K562 (cell line): ENCODE results near the gene MFSD11. TPM values are rescaled to one million over a fixed set of nuclear protein-coding genes. Genes with fewer than 3 reads are reported as not detected.
A peak's percentile ranks its signal among the peaks of the same experiment; 100 is the strongest.

Experiments used
- ARID2 ChIP-seq: fragments of 450-650 bp; IDR thresholded peaks from 2 replicates; pipeline ENCODE4 v1.6.1; 2017; ENCODE audit warnings: antibody characterized with exemption, mild to moderate bottlenecking
- CBFA2T3 ChIP-seq: fragments of 450-650 bp; IDR thresholded peaks from 2 replicates; pipeline ENCODE4 v1.6.1; 2017
- CEBPB ChIP-seq: fragments of 450-650 bp; IDR thresholded peaks from 2 replicates; pipeline ENCODE4 v1.6.1; 2016; ENCODE audit warnings: missing genetic modification characterization, missing compliant biosample characterization
- CXXC5 ChIP-seq: fragments of 250-450 bp; sonication (Bioruptor Pico); IDR thresholded peaks from 2 replicates; pipeline ENCODE4 v1.8.0; 2022; ENCODE audit warnings: inconsistent platforms, mild to moderate bottlenecking, moderate library complexity
- EWSR1 ChIP-seq: fragments of 450-650 bp; IDR thresholded peaks from 2 replicates; pipeline ENCODE4 v1.6.1; 2018; ENCODE audit warnings: borderline replicate concordance, mild to moderate bottlenecking, low read depth, moderate library complexity; ENCODE audit not compliant: partially characterized antibody
- GTF2E2 ChIP-seq: fragments of 200-800 bp; sonication (Bioruptor generic); IDR thresholded peaks from 2 replicates; pipeline ENCODE4 v1.6.1; 2016; ENCODE audit warnings: missing genetic modification characterization, missing compliant biosample characterization
- HBP1 ChIP-seq: fragments of 450-650 bp; formaldehyde crosslinking; IDR thresholded peaks from 2 replicates; pipeline ENCODE4 v1.4.0; 2022; ENCODE audit warnings: missing genetic modification characterization
- HDAC3 ChIP-seq: fragments of 450-650 bp; IDR thresholded peaks from 2 replicates; pipeline ENCODE4 v1.6.1; 2018; ENCODE audit warnings: borderline replicate concordance, mild to moderate bottlenecking, moderate library complexity; ENCODE audit not compliant: partially characterized antibody
- MAFK ChIP-seq: IDR thresholded peaks from 2 replicates; pipeline ENCODE4 v1.6.1; 2011; ENCODE audit warnings: low read length, improper control_type of control experiment
- MECOM ChIP-seq: fragments of 250-450 bp; sonication (Bioruptor Pico); IDR thresholded peaks from 2 replicates; pipeline ENCODE4 v1.8.0; 2022; ENCODE audit warnings: inconsistent platforms
- NELFE ChIP-seq: IDR thresholded peaks from 2 replicates; pipeline ENCODE4 v1.6.1; 2011; ENCODE audit warnings: mild to moderate bottlenecking; ENCODE audit not compliant: insufficient read depth, insufficient read length
- NFRKB ChIP-seq: fragments of 450-650 bp; IDR thresholded peaks from 2 replicates; pipeline ENCODE4 v1.6.1; 2016; ENCODE audit warnings: low read depth
- SPI1 ChIP-seq: IDR thresholded peaks from 2 replicates; pipeline ENCODE4 v1.6.1; 2011; ENCODE audit warnings: low read depth, low read length, control low read depth, borderline replicate concordance
- ZNF23 ChIP-seq: fragments of 250-450 bp; sonication (Bioruptor Pico); IDR thresholded peaks from 2 replicates; pipeline ENCODE4 v1.4.0; 2020; ENCODE audit warnings: mild to moderate bottlenecking
- polyA plus RNA-seq, 8 experiments: library from polyadenylated mRNA; depleted of rRNA in 4 of 8; stranded (reverse) in 5 of 8; unstranded in 3 of 8; fragments of >200 nt; fragmentation: Nextera tagmentation in 2 of 8; fragmentation: Illumina TruSeq in 1 of 8; extraction: Ambion mirVana in 2 of 8; extraction: Trizol in 1 of 8; gene quantifications; 2 replicates each; pipeline versions ENCODE4 v1.2.1 to v1.2.3, GENCODE V29; 2011 to 2014; ENCODE audit warnings: inconsistent platforms in 1 of 8, missing spikeins in 1 of 8
- total RNA-seq, 7 experiments: library from RNA; depleted of rRNA in 6 of 7; stranded (reverse); fragments of >200 nt in 6 of 7; fragmentation: Illumina TruSeq in 2 of 7; extraction: Trizol in 2 of 7; gene quantifications; 2 replicates each; pipeline versions ENCODE4 v1.2.1 to v1.2.3, GENCODE V29; 2011 to 2021; ENCODE audit warnings: low replicate concordance in 1 of 7
- TF ChIP-seq, protein P1 (sequence below): fragments of 450-650 bp; IDR thresholded peaks from 2 replicates; pipeline ENCODE4 v1.6.1; 2016; ENCODE audit warnings: mild to moderate bottlenecking, moderate library complexity

The MFSD11 gene
- total and polyA plus RNA-seq, 9 of the 15 experiments (the other 6 are each of a cell fraction or from before 2014, with no cell fraction given) = 14.4 to 24.5 (median 19.9) TPM

DNA sequence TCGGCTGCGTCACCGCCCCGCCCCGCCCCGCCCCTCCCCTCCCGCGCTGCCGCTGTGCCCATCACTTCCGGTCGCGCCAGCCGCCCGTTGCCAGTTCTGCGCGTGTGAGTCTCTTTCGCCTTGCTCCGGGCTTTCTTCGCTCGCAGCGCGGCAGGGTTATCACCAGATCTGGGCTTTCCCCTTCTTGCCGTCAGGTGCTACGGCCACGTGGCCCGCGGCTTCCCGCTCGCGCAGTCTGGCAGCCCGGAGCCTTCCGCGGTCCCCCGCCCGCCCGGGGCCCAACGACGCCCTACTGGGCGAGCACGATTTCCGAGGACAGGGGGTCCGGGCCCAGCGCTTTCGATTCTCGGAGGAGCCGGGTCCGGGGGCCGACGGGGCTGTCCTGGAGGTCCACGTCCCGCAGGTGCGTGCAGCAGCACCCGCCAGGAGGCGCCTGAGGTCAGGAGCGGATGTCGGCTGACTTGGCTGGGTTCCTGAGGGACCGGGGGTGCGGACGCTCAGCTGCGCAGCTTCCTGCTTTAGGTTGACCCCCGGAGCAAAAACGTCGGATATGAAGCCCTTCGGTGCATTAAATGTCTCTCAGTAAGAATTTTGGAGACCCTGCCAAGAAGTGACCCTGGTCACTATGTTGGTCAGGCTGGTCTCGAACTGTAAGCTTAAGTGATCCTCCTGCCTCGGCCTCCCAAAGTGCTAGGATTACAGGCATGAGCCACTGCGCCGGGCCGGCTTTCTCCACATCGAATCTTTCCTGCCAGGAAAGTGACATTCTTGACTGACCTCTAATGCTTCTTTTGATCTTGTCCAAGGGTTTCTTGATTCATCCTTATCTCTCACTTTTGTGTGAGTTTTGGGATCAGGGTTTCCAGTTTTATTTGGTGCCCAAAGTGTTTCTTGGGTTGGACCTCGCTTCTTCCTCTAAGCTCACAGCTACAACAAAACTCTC, 10.9 kb upstream of the MFSD11 start, which contains the start of gene METTL23 (continued):
- TF ChIP-seq, protein P1, sequence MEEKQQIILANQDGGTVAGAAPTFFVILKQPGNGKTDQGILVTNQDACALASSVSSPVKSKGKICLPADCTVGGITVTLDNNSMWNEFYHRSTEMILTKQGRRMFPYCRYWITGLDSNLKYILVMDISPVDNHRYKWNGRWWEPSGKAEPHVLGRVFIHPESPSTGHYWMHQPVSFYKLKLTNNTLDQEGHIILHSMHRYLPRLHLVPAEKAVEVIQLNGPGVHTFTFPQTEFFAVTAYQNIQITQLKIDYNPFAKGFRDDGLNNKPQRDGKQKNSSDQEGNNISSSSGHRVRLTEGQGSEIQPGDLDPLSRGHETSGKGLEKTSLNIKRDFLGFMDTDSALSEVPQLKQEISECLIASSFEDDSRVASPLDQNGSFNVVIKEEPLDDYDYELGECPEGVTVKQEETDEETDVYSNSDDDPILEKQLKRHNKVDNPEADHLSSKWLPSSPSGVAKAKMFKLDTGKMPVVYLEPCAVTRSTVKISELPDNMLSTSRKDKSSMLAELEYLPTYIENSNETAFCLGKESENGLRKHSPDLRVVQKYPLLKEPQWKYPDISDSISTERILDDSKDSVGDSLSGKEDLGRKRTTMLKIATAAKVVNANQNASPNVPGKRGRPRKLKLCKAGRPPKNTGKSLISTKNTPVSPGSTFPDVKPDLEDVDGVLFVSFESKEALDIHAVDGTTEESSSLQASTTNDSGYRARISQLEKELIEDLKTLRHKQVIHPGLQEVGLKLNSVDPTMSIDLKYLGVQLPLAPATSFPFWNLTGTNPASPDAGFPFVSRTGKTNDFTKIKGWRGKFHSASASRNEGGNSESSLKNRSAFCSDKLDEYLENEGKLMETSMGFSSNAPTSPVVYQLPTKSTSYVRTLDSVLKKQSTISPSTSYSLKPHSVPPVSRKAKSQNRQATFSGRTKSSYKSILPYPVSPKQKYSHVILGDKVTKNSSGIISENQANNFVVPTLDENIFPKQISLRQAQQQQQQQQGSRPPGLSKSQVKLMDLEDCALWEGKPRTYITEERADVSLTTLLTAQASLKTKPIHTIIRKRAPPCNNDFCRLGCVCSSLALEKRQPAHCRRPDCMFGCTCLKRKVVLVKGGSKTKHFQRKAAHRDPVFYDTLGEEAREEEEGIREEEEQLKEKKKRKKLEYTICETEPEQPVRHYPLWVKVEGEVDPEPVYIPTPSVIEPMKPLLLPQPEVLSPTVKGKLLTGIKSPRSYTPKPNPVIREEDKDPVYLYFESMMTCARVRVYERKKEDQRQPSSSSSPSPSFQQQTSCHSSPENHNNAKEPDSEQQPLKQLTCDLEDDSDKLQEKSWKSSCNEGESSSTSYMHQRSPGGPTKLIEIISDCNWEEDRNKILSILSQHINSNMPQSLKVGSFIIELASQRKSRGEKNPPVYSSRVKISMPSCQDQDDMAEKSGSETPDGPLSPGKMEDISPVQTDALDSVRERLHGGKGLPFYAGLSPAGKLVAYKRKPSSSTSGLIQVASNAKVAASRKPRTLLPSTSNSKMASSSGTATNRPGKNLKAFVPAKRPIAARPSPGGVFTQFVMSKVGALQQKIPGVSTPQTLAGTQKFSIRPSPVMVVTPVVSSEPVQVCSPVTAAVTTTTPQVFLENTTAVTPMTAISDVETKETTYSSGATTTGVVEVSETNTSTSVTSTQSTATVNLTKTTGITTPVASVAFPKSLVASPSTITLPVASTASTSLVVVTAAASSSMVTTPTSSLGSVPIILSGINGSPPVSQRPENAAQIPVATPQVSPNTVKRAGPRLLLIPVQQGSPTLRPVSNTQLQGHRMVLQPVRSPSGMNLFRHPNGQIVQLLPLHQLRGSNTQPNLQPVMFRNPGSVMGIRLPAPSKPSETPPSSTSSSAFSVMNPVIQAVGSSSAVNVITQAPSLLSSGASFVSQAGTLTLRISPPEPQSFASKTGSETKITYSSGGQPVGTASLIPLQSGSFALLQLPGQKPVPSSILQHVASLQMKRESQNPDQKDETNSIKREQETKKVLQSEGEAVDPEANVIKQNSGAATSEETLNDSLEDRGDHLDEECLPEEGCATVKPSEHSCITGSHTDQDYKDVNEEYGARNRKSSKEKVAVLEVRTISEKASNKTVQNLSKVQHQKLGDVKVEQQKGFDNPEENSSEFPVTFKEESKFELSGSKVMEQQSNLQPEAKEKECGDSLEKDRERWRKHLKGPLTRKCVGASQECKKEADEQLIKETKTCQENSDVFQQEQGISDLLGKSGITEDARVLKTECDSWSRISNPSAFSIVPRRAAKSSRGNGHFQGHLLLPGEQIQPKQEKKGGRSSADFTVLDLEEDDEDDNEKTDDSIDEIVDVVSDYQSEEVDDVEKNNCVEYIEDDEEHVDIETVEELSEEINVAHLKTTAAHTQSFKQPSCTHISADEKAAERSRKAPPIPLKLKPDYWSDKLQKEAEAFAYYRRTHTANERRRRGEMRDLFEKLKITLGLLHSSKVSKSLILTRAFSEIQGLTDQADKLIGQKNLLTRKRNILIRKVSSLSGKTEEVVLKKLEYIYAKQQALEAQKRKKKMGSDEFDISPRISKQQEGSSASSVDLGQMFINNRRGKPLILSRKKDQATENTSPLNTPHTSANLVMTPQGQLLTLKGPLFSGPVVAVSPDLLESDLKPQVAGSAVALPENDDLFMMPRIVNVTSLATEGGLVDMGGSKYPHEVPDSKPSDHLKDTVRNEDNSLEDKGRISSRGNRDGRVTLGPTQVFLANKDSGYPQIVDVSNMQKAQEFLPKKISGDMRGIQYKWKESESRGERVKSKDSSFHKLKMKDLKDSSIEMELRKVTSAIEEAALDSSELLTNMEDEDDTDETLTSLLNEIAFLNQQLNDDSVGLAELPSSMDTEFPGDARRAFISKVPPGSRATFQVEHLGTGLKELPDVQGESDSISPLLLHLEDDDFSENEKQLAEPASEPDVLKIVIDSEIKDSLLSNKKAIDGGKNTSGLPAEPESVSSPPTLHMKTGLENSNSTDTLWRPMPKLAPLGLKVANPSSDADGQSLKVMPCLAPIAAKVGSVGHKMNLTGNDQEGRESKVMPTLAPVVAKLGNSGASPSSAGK = peak; percentile 93
- TF ChIP-seq HBP1 (CRISPR knock-in tag) (no peak), NELFE (no peak), CXXC5 (CRISPR knock-in tag) (peak; percentile 71), MECOM (CRISPR knock-in tag) (no peak), SPI1 (no peak), ZNF23 (CRISPR knock-in tag) (no peak), CBFA2T3 (no peak), EWSR1 (no peak), NFRKB (0 out of 2 replicates have a peak, but pooled peaks have one; percentile 41), HDAC3 (no peak), CEBPB (no peak), ARID2 (no peak), MAFK (0 out of 2 replicates have a peak, but pooled peaks have one; percentile 3), GTF2E2 (tag) (peak; percentile 61; the same call in 1 of the 2 replicates)
